HG03280 (cell line): ENCODE measurements around the gene CMSS1.
"Not testable (repeated sequence)": the region's sequence is repeated elsewhere in the genome, so short reads cannot be mapped to it uniquely, and the experiment has no call there.

ENCODE experiments used
- ATAC-seq: cut with Tn5 transposase; IDR thresholded peaks from one replicate; pipeline ENCODE4 v1.9.1; 2021; ENCODE audit warnings: mild to moderate bottlenecking, moderate library complexity; ENCODE audit not compliant: unreplicated experiment

The CMSS1 gene

DNA sequence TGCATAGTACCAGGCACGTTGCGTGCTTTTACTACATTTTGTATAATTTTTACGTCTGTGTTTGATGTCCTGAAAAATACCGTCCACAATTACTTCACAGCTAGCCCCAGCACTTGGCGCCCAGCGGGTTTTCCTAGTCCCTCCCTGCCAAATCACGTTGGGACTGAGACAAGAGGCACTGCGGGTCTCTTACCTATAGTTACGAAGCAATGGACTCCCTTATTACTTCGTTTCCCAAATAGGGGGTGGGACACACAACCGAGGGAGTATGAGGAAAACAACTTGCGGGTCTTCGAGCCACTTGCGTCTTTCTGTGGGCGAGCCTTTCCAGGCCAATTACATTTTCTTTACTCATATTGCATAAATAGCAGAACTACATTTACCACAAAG is 620 bp upstream of the CMSS1 start:
- ATAC-seq: no peak

DNA sequence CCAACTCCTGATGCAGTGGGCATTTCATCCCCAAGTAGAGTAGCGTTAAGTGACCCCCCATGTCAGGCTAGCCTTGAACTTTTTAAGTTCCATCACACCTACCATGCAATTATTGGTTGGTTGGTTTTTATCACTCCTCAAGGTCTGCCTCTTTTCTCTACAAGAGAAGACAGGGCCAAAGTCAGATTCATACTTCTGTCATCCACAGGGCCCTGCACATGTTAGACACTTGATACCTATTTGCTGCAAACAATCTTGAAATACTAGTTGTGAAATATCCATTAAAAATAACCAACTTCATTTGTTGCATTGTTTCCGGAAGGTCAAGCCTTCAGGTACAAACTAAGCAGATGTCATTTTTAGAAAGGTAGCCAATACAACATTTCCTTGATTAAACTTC is 1.2 kb downstream of the CMSS1 start:
- no peak for ATAC-seq

DNA sequence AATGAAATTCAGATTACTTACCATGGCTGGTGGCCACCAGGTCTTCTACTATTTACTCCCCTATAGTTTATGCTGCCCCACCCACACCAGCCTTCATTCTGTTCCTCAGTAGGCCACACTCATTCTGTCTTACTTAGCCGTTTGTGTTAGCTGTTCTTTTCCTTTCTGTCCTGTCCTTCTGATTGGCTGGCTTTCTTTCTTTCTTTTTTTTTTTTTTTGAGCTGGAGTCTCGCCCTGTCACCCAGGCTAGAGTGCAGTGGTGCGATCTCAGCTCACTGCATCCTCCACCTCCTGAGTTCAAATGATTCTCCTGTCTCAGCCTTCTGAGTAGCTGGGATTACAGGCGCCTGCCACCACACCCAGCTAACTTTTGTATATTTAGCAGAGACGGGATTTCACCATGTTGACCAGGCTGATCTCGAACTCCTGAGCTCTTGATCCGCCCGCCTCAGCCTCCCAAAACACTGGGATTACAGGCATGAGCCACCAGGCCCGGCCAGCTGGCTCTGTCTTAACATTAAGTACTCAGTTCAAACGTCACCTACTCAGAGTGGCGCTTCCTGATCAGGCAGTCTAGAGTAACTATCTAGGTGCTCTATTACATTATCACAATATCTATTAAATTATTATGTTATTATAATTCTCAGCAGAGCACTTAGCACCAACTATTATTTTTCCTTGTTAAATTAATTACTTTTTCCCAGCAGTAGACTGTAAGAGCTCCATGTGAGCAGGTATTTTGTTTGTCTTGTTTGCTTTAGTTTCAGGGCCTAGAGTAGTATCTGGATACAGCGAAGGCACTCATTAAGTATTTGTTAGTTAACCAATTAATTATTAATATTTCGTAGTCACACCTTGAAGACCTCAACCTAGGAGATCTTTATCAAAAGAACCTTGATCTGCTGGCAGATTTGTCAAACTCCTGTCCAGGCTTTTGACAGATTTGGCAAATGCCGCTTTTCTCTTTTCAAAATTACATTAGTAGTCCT is 6.4 kb downstream of the CMSS1 start:
- ATAC-seq: no peak

DNA sequence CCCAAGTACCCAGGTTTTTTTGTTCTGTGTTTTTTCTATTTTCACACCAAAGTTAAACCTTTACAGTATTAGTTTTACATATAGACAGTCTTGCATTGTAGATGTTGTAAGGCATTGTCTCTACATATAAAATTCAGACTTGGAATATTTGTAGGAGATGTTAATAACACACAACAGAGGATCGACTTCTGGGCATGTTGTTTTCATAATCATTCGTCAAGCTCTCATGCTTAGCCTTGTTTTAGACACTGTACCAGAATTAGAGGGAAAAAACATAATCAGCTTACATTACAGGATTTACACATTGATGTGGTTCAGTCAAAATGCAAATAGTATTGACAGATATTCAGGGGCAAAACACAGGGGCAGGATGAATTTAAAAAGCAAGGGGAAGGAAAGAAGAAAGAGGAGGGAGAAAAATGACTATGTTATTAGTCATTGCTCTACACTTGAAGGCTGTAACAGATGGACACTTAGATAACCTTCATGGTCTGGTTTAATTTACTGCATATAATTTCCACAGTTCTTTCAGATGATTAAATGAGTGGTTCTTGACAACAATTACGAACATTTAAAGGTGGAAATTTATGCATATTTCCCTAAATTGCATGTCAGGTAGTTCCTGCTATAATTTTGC is 7.5 kb downstream of the CMSS1 start:
- no peak for ATAC-seq

DNA sequence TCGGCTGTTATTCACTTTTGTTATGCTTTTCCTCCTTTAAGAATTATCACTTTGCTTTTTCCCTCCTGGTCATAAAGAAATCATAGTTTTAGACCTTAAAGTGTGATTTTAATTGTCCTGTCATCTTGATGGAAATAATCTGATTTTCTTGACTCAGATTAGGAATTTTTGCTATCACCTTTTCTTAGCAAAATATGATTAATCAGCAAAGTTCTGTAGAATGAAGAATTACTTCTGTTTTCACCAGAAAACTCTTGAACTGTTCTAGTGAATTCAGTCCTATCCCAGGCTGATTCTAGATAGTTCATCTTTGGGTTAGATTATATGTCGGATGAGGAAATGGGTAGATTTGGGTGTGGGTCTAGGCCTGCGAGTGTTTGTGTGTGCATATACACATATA is 12.2 kb downstream of the CMSS1 start:
- ATAC-seq: no peak

DNA sequence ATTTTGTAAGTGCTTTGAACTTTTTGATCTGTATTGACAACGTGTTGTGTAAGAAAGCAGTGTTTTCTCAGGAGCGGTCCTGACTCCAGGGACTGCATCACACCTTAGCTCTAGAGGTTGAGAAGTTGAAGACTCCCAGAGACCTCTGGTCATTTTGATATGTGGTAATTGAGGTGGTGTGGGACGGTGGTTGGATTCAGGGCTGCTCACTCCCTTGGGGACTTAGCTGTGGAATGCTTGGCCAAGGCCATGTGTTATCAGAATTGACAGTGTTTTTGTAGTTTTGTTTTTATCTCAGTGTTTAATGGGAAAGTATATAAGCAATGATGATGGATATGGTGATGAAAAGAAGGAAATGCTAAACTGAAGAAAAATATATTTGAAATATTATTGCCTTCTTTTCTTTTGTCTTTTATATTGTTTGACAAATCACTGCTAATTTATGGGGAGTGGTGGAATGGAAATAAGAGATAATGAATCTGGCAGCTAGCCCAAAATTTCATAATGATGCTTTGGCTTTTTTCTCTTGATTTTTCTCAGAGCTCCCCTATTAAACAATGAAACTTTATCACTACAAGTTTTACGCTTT is 16.0 kb downstream of the CMSS1 start:
- no peak for ATAC-seq

DNA sequence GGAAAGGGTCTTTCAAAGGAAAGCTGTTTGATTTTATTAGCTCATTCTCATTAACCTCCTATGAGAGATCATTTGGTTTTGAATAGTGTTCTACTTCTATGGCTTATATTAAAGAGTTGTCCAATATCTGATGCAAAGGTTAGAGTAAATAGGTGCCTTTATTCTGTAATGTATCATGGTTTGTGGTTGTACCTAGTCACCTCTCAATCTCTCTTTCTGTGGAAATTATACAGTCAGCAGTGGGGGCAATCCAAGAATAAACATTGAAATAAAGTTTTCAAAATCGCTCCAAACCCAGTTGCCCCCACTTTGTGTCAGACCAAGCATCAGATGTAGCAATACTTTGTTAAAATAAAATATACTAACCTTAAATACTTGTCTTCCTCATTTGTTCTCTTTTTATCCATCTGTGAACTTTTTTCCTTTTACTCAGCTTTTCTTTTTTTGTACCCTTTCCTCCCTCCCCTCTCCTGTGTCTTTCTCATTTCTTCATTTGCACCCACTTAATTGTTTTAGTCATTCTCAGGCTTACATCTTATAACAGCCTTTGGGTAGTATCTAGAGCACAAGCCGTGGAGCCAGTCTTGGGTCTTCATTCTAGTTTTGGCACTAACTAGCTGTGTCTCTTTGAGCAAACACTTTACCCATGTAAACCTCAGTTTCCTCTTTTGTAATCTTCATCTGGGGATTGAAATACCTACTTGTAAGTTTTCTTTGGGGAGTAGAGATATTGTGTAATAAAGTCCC is 16.7 kb downstream of the CMSS1 start:
- no peak for ATAC-seq

DNA sequence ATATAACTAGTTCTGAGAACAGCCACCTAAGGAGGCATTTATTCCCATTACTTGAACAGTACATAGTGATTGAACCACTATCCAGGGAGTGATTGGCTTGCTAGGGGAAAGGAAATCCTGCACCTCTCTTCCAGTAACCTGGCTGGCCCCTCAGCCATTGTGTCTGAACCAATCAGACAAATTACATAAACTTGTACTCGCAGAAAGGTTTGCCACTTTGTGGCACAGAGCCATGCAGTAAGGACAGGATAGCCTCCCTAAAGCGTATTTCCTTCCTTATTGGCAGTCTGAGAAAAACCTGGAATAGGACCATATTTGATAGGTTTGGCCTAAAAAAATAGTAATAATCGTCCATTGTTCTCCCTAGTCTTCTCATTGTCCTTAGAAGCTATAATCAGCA is 19.0 kb downstream of the CMSS1 start:
- no peak for ATAC-seq

DNA sequence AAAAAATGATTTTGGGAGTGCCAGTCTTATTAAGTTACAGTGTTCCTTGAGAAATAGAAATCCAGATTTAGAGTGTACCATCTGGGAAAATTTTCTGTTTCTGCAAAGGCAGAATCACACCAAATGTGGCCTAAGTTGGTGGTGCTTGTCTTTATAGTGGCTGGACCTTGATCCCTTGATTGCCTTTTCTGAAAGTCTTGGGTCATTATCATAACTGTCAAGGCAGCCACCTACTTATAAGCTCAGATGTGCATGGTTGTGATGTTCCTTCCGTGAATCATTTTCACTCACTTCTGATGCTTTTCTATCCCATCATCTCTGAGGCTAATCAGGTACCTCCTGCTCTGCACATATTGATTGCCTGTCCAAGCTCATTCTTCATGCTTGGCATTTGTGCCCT is 20.1 kb downstream of the CMSS1 start:
- no peak for ATAC-seq

DNA sequence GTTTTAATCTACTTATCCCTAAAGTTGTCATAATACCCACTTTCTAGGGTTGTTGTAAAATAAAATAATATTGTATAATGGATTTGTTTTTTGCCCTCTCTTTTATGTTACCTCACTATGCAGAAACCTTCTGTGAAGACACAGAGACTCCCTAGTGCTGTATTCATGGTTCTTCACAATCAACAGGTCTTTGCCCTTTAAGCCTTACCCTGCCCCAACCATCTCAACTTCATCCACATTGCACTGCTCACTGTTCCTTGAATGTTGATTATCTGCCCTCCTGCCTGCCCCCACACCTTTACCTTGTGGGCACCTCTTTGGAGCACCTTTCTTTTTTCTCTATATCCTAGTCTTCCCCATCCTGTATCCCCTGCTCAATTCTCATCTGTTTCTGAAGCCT is 21.1 kb downstream of the CMSS1 start:
- ATAC-seq: no peak

DNA sequence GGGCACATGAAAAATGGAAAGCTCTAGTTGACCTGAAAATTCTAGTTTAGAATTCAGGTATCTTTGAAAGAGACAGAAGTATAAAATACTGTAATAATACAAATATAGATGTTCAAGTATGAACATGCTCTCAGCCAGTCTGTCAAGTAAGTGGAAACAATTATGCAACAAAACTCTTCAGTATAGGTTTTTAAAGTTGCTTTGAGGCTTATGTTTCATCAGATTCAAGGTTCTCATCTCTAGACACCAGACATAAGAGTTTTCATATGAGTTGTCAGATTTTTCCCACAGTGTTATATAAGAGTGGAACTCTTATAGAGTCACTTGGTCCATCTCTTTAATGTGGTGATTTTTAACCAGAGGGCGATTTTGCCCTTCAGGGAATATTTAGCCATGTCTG is 22.0 kb downstream of the CMSS1 start:
- ATAC-seq: no peak

DNA sequence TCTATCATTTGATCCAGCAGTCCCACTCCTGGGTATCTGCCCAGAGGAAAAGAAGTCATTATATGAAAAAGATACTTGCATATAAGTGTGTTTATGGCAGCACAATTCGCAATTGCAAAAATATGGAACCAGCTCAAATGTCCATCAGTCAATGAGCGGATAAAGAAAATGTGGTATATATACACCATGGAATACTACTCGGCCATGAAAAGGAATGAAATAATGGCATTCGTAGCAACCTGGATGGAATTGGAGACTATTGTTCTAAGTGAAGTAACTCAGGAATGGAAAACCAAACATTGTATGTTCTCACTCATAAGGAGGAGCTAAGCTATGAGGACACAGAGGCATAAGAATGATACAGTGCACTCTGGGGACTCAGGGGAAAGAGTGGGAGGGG is 24.3 kb downstream of the CMSS1 start:
- not testable (repeated sequence) for ATAC-seq

DNA sequence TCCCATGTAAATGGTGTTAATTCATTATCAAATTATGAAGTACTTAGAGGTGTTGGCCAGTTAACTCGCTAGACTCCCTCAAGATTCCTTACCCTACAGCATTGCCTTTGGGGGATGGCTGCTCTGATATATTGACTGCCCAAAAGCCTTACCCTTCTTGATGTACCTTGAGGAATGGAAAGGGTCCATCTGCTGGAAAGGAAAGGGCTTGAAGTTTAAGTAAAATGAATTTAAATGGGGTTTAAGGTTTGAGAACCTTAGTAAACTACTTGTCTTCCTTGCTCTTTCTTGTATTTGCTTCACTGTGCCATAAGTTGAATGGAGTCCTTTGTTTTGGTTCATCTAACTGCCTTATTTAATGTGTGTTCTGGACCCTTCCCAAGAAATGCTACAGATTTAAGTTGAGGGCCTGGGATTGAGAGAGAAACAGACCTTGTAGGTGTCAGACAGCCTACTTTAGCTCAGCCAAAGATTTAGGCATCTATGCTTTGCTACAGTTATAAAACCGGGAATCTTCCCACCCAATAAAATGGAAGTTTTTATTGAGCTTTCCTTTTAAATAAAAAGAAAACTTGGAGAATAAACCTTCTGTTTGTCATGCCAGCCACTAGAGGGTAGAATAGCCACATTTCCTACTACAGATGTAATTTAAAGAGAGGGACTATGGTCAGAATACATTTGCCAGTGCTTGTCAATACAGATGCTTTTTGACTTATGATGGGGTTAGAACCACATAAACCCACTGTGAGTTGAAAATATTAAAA is 25.3 kb downstream of the CMSS1 start:
- no peak for ATAC-seq

DNA sequence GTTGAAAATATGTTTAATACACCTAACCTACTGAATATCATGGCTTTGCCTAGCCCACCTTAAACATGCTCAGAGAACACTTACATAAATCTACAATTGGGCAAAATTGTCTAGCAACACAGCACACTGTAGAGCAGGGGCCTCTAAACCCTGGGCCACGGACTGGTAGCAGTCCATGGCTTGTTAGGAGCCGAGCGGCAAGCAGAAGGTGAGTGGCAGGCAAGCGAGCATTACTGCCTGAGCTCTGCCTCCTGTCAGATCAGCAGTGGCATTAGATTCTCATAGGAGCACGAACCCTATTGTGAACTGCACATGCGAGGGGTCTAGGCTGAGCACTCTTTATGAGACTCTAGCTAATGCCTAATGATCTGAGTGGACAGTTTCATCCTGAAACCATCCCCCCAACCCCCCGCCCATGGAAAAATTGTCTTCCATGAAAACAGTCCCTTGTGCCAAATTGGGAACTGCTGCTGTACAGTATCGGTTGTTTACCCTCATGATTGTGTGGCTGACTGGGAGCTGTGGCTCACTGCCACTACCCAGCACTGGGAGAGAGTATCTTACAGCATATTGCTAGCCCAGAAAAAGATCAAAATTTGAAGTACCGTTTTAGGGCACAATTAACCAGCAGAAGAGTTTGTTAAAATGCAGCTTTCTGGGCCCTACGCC is 26.1 kb downstream of the CMSS1 start:
- no peak for ATAC-seq

DNA sequence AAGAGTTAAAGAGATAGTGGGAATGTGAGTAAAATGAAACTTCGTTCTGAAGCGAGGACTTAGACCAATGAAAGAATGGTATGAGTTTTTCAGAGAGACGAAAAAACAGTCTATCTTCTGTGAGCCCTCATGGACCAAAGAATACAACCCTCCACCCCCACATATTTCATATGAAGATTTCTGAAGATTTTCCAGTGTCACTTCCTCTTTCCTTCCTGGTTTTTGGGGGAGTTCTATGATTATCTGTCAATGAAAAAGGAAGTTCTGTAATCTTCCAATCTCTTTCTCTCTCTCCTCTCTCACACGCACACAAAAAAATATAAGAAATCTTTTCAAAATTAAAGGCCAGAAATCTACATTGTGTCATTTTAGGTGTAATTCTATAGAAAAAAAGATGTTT is 27.7 kb downstream of the CMSS1 start:
- no peak for ATAC-seq

DNA sequence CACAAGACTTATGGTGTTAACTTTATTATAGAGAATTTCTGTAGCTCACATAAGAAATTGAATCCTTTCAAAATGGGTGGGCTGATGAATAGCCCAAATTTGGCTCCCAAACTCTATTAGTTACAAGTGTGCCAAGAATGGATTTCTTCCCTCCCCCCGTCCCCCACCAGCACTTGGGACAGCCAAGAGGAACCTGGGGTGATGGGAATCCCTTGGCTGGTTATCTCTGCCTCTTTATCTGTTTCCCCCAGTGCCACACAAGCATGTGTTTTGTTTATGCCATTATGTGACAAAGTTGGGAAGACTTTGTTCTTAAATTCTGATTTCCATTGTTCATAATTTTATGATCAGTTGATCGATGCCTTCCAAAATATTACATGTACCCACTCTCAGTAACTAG is 28.3 kb downstream of the CMSS1 start:
- no peak for ATAC-seq

DNA sequence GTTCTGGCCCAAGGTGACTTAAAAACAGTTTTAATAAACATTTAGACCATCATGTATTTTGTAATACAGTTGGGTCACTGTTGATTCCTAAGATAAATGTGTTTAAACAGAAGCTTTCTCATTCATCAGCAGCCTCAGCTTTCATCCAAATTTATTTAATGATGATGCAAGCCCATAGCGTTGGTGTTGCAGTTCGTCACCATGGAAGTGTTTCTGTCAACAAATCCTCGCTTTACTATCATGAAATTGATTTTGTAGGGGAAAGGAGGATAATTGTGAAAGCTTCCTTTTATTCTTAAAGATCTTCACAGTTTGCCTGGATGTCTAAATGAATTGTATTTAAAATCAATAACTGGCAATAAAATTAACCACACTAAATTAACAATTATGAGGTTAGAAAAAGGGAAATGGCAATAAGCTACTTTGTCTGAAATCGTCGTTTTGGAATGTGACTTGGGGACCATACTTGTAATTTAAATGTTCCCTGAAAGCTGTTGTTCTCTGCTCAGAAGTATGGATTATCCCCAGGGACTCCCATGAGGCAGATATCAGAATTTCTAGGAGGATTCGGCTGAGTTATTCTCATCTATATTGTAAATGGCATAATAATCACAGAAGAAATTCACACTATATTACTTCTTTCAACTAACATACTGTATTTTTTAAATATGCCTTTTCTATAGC is 29.0 kb downstream of the CMSS1 start:
- ATAC-seq: no peak

DNA sequence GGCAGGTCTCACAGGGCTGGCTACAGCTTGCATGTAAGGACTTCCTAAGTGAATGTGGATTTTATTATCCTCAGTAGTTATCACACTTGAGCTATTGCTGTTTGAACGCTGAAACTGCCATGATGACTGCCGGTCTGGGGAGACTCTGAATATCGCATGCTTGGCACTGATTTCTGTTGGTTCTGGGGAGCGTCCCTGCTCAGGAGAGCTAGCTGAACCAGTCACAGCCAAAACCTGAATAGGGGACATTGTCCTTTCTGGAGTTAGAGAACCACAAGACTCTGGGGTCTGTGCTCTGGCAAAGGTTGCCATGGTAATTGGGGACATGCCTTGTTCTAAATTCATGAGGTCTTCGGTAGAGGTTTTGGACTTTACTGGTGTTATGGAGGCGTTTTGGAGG is 30.8 kb downstream of the CMSS1 start:
- no peak for ATAC-seq

DNA sequence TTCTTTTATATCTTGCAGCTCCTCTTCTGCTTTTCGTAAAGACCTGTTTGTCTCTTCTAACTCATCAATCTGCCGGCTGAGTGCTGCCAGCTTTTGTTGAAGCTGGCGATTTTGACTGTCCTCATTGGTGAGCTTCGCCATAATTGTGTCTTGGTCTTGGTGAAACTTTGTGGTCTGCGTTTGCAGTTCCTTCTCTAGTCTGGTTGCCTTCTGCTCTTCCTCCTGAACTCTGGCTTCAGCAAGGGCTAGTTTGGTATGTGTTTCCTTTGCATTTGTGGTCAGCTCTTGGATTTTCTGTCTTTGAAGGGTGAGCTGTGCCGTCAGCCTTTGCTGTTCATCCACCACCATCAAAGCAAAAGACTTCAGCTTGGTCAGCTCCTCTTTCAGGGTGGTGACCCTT is 32.9 kb downstream of the CMSS1 start:
- no peak for ATAC-seq
